Testis (tissue), 3 donors: ENCODE measurements around the gene F8A1. TPM values are rescaled to one million over a fixed set of nuclear protein-coding genes. Genes with fewer than 3 reads are reported as not detected.
"Not testable (repeated sequence)": the region's sequence is repeated elsewhere in the genome, so short reads cannot be mapped to it uniquely, and the experiment has no call there.

Experiments used
- DNase-seq: peaks from one replicate; pipeline ENCODE4 v3.0.0-alpha.2; 2019
- H3K27ac ChIP-seq, 2 donors: fragments of 200-600 bp; sonication (generic); one replicate each; pipeline ENCODE4 v1.5.1; 2019
- H3K27me3 ChIP-seq: fragments of 200-600 bp; sonication (generic); one replicate; pipeline ENCODE4 v1.5.1; 2019
- H3K36me3 ChIP-seq: fragments of 200-600 bp; sonication (generic); one replicate; pipeline ENCODE4 v1.5.1; 2017; ENCODE audit warnings: low read depth; ENCODE audit errors: missing control alignments
- H3K4me1 ChIP-seq: fragments of 200-600 bp; sonication (generic); one replicate; pipeline ENCODE4 v1.5.1; 2019
- H3K4me3 ChIP-seq, 2 donors: fragments of 200-600 bp; sonication (generic); one replicate each; pipeline ENCODE4 v1.5.1; 2017 to 2019
- H3K9me3 ChIP-seq: fragments of 200-600 bp; sonication (generic); one replicate; pipeline ENCODE4 v1.5.1; 2017
- POLR2A ChIP-seq: fragments of 450-650 bp; IDR thresholded peaks from one replicate; pipeline ENCODE4 v1.6.1; 2017; ENCODE audit warnings: antibody characterized with exemption, mild to moderate bottlenecking, moderate library complexity
- WGBS, 2 donors: methylation state at CpG; one replicate each; pipeline ENCODE4 v1.1.5; 2018; 5-methylcytosine and 5-hydroxymethylcytosine counted together
- intact Hi-C: fragments of 100-400 bp; cut with DNase I; formaldehyde crosslinking; loops from one replicate; pipeline ENCODE4 v1.15.1; 2023; ENCODE audit warnings: low total_unique reads
- polyA plus RNA-seq: library from polyadenylated mRNA; stranded (reverse); fragments of 350-450 nt; fragmentation: Illumina TruSeq; extraction: RNeasy Lipid Tissue Mini Kit (QIAGEN cat#74804); gene quantifications from one replicate; pipeline ENCODE4 v1.2.3, GENCODE V29; 2014; ENCODE audit warnings: low read depth, low replicate concordance; ENCODE audit not compliant: insufficient read depth
- total RNA-seq, 2 donors: library from RNA; depleted of rRNA; stranded (reverse); fragments of >200 nt; gene quantifications; one replicate each; pipeline ENCODE4 v1.2.3, GENCODE V29; 2016
- TF ChIP-seq, protein P1 (sequence below), 3 experiments: fragments of 450-650 bp in 2 of 3; fragments of 200-600 bp in 1 of 3; sonication (generic) in 1 of 3; IDR thresholded peaks; one replicate each; pipeline ENCODE4 v1.5.1; 2016 to 2019; ENCODE audit warnings: antibody characterized with exemption in 3 of 3, mild to moderate bottlenecking in 2 of 3, moderate library complexity in 1 of 3

F8A1 gene
- total and polyA plus RNA-seq, 3 donors from 2014 or later, result 6.9 to 15.5 (median 8.5) TPM

- H3K4me1 ChIP-seq, H3K9me3 ChIP-seq, H3K27me3 ChIP-seq, H3K36me3 ChIP-seq, DNase-seq, intact Hi-C loops, H3K27ac ChIP-seq, H3K4me3 ChIP-seq: not testable (repeated sequence)
- WGBS, 2 donors, result no CpG with 5 or more reads among the region's 62 CpGs
Observed at GRCh38 chrX:154886789-154887221, 650 bp downstream of the F8A1 start.

GRCh38 chrX:154890990-154891639 is 5.0 kb downstream of the F8A1 start:
- H3K36me3 ChIP-seq, result no peaks in the 10 kb centered on the region
- no peak overlapping the region for H3K4me3 ChIP-seq
- H3K27me3 ChIP-seq, result no peaks in the 10 kb centered on the region
- TF ChIP-seq POLR2A, result no peak
- H3K9me3 ChIP-seq, result no peaks in the 10 kb centered on the region
- H3K27ac ChIP-seq, result no peak overlapping the region
- intact Hi-C loops, result no loop called here
- no peaks in the 10 kb centered on the region for H3K4me1 ChIP-seq
- WGBS, 2 donors, result 60 to 95% methylated on average over 1 of the region's 1 CpG
- no peak for DNase-seq

DNA sequence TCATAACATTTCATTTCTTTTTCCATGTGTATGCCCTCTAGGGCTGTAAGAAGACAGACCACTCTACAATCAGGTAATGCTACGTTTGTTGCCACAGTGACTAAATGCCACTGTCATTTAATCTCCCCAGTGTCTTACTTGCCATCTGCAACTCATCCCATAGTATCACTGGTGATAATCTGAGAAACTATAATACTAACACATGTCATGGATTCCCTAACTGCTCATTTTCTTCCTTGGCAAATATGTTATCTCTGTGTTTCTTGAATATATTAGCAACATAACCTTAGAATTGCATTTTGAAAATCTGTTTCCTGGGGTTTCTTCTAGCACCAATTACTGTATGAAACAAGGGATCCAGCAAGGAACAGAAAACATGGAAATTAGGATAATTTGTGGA is 6.1 kb downstream of the F8A1 start:
- Histone ChIP-seq H3K9me3 (no peaks in the 10 kb centered on the region), H3K4me3 (no peak overlapping the region), H3K4me1 (no peaks in the 10 kb centered on the region), H3K27ac (no peak overlapping the region), H3K27me3 (no peaks in the 10 kb centered on the region), H3K36me3 (no peaks in the 10 kb centered on the region)
- TF ChIP-seq, protein P1, sequence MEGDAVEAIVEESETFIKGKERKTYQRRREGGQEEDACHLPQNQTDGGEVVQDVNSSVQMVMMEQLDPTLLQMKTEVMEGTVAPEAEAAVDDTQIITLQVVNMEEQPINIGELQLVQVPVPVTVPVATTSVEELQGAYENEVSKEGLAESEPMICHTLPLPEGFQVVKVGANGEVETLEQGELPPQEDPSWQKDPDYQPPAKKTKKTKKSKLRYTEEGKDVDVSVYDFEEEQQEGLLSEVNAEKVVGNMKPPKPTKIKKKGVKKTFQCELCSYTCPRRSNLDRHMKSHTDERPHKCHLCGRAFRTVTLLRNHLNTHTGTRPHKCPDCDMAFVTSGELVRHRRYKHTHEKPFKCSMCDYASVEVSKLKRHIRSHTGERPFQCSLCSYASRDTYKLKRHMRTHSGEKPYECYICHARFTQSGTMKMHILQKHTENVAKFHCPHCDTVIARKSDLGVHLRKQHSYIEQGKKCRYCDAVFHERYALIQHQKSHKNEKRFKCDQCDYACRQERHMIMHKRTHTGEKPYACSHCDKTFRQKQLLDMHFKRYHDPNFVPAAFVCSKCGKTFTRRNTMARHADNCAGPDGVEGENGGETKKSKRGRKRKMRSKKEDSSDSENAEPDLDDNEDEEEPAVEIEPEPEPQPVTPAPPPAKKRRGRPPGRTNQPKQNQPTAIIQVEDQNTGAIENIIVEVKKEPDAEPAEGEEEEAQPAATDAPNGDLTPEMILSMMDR (IDR thresholded peaks at IDR 0.05), result no peak
- no peak for TF ChIP-seq POLR2A
- WGBS, 2 donors, result 92 to 100% methylated on average over 1 of the region's 1 CpG
- DNase-seq, result no peak
- intact Hi-C loops, result no loop called here

GRCh38 chrX:154900323-154900722 is 14.2 kb downstream of the F8A1 start:
- H3K4me3 ChIP-seq, result no peak overlapping the region
- no peaks in the 10 kb centered on the region for H3K36me3 ChIP-seq
- TF ChIP-seq, protein P1 (IDR thresholded peaks at IDR 0.05), result no peak
- no peak for TF ChIP-seq POLR2A
- H3K4me1 ChIP-seq, result no peaks in the 10 kb centered on the region
- no peak overlapping the region for H3K27ac ChIP-seq
- no peak for DNase-seq
- WGBS, 2 donors, result 90 to 92% methylated on average over 8 of the region's 8 CpGs
- no peaks in the 10 kb centered on the region for H3K9me3 ChIP-seq
- H3K27me3 ChIP-seq, result no peaks in the 10 kb centered on the region
- intact Hi-C loops, result no loop called here

- Histone ChIP-seq H3K27me3 (no peaks in the 10 kb centered on the region), H3K4me1 (no peaks in the 10 kb centered on the region), H3K4me3 (no peak overlapping the region), H3K36me3 (no peaks in the 10 kb centered on the region), H3K27ac (no peak overlapping the region), H3K9me3 (no peaks in the 10 kb centered on the region)
- intact Hi-C loops, result no loop called here
- DNase-seq, result no peak
- 100% methylated on average over 1 of the region's 1 CpG for WGBS, 2 donors
- TF ChIP-seq, protein P1 (IDR thresholded peaks at IDR 0.05), result no peak
- no peak for TF ChIP-seq POLR2A
Observed at GRCh38 chrX:154902408-154902807, 16.3 kb downstream of the F8A1 start.

DNA sequence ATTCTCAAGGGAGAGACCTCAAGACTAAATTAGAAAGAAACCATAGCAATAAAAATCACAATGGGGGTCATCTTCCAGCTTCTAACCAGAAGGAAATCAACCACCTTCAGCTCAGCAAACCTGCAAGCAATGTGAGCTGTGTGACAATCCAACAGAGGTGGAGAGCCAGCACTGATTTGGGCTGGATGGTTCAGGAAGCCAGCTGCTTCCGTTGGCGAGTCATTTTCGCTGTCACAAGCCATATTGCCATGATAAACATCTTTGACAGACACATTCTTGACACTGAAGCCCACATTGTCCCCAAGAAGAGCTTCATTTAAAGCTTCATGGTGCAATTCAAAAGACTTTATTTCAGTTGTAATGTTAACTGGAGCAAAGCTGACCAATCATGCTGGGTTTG is 22.7 kb downstream of the F8A1 start:
- TF ChIP-seq, protein P1 (IDR thresholded peaks at IDR 0.05), result no peak
- TF ChIP-seq POLR2A, result no peak
- H3K9me3 ChIP-seq, result no peaks in the 10 kb centered on the region
- 80 to 90% methylated on average over 1 to 3 of the region's 3 CpGs for WGBS, 2 donors
- no peaks in the 10 kb centered on the region for H3K36me3 ChIP-seq
- H3K4me1 ChIP-seq, result no peaks in the 10 kb centered on the region
- H3K27me3 ChIP-seq, result no peaks in the 10 kb centered on the region
- intact Hi-C loops, result no loop called here
- H3K27ac ChIP-seq, result no peak overlapping the region
- H3K4me3 ChIP-seq, result no peak overlapping the region
- no peak for DNase-seq

- H3K4me3 ChIP-seq, intact Hi-C loops, H3K27me3 ChIP-seq, H3K4me1 ChIP-seq, DNase-seq, H3K9me3 ChIP-seq, H3K36me3 ChIP-seq, H3K27ac ChIP-seq: not testable (repeated sequence)
- WGBS, 2 donors, result 97 to 98% methylated on average over 4 of the region's 4 CpGs
Observed at GRCh38 chrX:154910048-154910447, 23.9 kb downstream of the F8A1 start.

DNA sequence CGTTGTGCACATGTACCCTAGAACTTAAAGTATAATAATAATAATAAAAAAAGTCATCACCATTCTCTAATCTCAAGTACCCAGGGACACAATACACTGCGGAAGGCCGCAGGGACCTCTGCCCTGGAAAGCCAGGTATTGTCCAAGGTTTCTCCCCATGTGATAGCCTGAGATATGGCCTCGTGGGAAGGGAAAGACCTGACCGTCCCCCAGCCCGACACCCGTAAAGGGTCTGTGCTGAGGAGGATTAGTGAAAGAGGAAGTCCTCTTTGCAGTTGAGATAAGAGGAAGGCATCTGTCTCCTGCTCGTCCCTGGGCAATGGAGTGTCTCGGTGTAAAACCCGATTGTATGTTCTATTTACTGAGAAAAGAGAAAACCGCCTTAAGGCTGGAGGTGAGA is 24.4 kb downstream of the F8A1 start:
- WGBS, 2 donors, result 87 to 94% methylated on average over 6 to 11 of the region's 11 CpGs
- H3K36me3 ChIP-seq, H3K4me1 ChIP-seq, intact Hi-C loops, DNase-seq, H3K9me3 ChIP-seq, H3K27me3 ChIP-seq, H3K27ac ChIP-seq, H3K4me3 ChIP-seq: not testable (repeated sequence)
